Stimulated activated CD8-positive, alpha-beta memory T cell treated with anti-CD3 and anti-CD28 coated beads, Interleukin-12 subunit alpha, Interleukin-12 subunit beta, amount 100 ng/mL, for 4 hours (primary cell): ENCODE results near the gene MSI2.

ENCODE experiments used
- DNase-seq: peaks from one replicate; pipeline ENCODE4 v3.0.0-alpha.2; 2020; ENCODE audit warnings: low read depth

MSI2 gene

GRCh38 chr17:57246257-57246656 lies 10.1 kb upstream of the MSI2 start:
- no peak for DNase-seq

GRCh38 chr17:57247261-57247660 lies 9.1 kb upstream of the MSI2 start:
- no peak for DNase-seq

GRCh38 chr17:57247913-57248312 lies 8.4 kb upstream of the MSI2 start:
- no peak for DNase-seq

- no peak for DNase-seq
Observed at GRCh38 chr17:57249520-57249919, 6.8 kb upstream of the MSI2 start.

DNA sequence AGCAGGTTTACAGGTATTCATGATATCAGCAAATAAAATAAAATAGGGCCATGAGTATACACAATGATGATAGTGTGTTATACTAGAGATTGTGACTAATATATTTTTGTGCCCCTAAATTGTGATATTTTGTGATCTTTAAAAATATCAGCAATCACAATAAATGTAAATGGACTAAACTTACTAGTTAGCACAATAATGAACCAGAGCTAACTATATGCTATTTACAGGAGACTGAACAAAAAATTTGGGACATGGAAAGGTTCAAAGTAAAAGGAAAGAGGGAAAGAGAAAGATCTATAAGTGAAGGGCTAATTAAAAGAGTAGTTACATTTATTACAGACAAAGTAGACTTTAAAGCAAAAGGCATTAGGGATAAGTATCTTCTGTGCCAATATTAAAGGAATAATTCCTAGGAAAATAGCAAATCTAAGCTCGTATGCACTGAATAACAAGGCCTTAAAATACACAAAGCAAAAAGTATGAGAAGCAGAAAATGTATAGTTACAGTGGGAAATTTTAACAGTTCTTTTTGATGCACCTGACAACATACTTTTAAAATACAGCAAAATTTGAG lies 5.0 kb upstream of the MSI2 start:
- no peak for DNase-seq

DNA sequence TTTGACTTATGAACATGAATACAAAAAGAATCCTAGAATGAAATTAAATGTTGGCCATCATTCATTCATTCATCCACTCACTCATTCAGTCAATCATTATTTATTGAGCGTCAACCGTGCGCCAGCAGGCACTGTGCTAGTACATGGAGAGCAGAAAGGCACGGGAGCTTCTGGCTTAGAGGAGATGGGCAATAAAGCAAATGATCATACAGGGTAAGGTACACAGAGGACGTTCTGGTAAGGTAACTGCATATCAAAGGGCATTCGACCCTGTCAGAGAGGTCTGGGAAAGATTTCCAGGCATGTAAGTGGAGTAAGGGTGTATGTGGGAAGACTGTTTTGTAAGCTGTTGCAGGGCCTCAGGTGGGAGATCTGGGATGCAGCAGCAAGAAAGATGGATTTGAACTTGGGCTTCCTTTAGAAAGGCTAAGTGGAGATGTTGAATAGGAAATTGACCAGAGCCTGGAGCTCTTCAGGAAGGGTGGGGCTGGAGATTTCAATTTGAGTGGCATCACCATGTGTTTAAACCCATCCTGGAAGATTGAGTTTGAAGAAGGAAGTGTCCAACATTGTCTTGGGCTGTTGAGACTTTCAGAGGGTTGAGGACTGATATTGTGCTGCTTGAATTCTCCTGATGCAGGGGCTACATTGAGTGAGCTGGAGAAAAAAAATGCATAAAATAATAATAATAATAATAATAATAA lies 2.8 kb upstream of the MSI2 start:
- DNase-seq, result no peak

GRCh38 chr17:57255182-57255775 lies 1.0 kb upstream of the MSI2 start:
- no peak for DNase-seq

GRCh38 chr17:57256708-57257112 lies 387 bp downstream of the MSI2 start:
- no peak for DNase-seq

DNA sequence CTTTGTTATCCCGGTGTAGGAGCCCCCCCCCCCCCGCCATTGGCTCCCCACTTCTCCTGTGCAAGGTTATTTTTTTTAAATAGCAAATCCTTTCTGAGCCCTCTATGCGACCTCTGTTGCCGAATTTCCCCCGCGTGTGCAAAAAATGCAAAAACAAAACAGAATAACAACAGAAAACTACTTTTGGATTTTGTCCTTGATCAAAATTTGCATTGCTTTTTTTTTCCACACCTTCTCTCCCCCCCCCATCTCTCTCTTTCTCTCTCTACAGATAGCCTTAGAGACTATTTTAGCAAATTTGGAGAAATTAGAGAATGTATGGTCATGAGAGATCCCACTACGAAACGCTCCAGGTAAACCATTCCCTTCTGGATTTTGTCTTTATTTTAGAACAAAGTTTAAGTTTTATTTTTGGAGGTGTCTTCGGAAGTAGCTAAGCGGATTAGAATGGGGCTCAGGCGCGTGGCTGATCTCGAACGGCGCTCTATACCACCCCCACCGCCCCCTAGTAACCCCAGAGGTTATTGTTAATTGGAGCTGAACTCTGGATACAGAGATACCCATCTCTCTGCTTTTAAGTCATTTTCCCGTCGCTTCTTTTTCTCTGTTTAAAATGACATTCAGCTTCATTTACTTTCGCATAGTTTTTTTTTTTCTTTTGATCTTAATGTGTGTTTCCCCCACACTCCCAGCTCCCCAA lies 1.0 kb downstream of the MSI2 start:
- DNase-seq, result no peak

GRCh38 chr17:57257895-57258851 lies 1.9 kb downstream of the MSI2 start:
- no peak for DNase-seq

- DNase-seq, result no peak
Observed at GRCh38 chr17:57259306-57259705, 3.0 kb downstream of the MSI2 start.

GRCh38 chr17:57259817-57260216 lies 3.5 kb downstream of the MSI2 start:
- no peak for DNase-seq

DNA sequence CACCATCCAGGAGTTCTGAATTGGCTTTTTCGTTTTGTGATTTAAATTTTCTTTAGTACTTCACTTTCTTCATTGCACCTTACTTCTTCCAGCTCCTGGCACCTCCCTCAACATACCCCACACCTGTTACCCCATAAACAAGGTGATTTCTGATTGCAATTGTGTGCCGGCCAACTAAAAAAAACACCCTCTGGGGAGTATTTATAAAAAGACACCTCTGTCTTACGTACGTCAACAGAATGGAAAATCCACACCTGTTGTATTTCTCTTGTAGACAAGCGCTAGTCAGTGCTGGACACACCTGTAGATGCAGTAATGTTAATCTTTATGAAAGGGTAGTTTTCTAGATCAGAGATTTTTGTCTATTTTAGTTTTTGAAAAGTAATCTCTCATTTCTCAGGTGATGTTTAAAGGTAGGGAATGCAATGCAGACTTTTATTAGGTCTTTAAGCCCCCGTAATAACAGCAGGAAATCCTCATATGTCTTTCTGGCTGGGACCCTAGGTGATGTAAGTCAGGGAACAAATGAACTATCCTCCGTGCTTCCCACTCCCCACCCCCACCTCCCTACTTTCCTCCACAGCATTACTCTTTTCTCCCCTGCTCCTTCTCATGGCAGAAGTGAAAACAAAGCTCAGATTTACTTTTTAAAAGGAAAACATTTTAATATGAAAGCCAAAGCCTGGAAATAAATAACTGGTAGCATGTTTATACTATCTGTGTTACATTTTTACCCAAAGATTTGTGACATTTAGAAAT lies 4.2 kb downstream of the MSI2 start:
- DNase-seq, result no peak

GRCh38 chr17:57261084-57261461 lies 4.8 kb downstream of the MSI2 start:
- DNase-seq, result no peak

GRCh38 chr17:57262557-57262956 lies 6.2 kb downstream of the MSI2 start:
- no peak for DNase-seq

GRCh38 chr17:57264250-57264649 lies 7.9 kb downstream of the MSI2 start:
- DNase-seq, result no peak

GRCh38 chr17:57264776-57265175 lies 8.5 kb downstream of the MSI2 start:
- no peak for DNase-seq

GRCh38 chr17:57266902-57267311 lies 10.6 kb downstream of the MSI2 start:
- no peak for DNase-seq

DNA sequence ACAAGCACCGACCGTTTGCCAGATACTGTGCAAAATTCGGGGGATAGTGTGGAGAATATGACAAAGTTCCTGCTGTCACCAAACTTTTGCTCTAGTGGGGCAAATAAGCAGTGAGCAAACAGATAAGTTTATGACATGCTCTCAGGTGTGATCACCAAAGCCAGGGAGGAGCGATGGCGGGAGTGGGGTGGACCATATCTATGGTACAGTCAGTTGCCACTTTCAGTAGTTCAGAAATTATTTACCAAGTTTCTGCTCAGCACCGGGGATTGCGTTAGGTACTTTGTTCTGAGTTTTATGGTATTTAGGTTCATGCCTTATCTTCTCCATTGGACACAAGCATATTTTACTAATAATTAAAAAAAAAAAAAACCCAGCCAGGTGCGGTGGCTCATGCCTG lies 11.9 kb downstream of the MSI2 start:
- DNase-seq, result no peak

- DNase-seq, result no peak
Observed at GRCh38 chr17:57269052-57269451, 12.7 kb downstream of the MSI2 start.

GRCh38 chr17:57269598-57270255 lies 13.4 kb downstream of the MSI2 start:
- no peak for DNase-seq
